Prostate gland (tissue), 2 donors: ENCODE measurements around the gene ALG3. TPM values are rescaled to one million over a fixed set of nuclear protein-coding genes. Genes with fewer than 3 reads are reported as not detected.
A peak's percentile ranks its signal among the peaks of the same experiment; 100 is the strongest.

Experiments used
- DNase-seq: peaks from one replicate; pipeline ENCODE4 v3.0.0-alpha.2; 2019; ENCODE audit warnings: low spot score
- H3K27ac ChIP-seq, 2 donors: fragments of 200-600 bp; sonication (generic); 2 replicates each; pipeline ENCODE4 v1.5.1; 2017 to 2019
- H3K27me3 ChIP-seq: fragments of 200-600 bp; sonication (generic); replicated peaks from 2 replicates; pipeline ENCODE4 v1.5.1; 2019; ENCODE audit not compliant: insufficient read depth
- H3K36me3 ChIP-seq, 2 donors: fragments of 200-600 bp; sonication (generic); 1 replicate in 1 of 2; 2 replicates in 1 of 2; pipeline versions ENCODE4 v1.5.1 to v1.8.1; 2017 to 2019
- H3K4me1 ChIP-seq: fragments of 200-600 bp; sonication (generic); replicated peaks from 2 replicates; pipeline ENCODE4 v1.5.1; 2019
- H3K4me3 ChIP-seq, 2 donors: fragments of 200-600 bp; sonication (generic); 2 replicates each; pipeline ENCODE4 v1.5.1; 2017 to 2019
- H3K9me3 ChIP-seq: fragments of 200-600 bp; sonication (generic); 2 replicates; pipeline ENCODE4 v1.5.1; 2017
- POLR2A ChIP-seq: fragments of 450-650 bp; IDR thresholded peaks from one replicate; pipeline ENCODE4 v1.6.1; 2016; ENCODE audit warnings: antibody characterized with exemption, mild to moderate bottlenecking
- POLR2AphosphoS5 ChIP-seq: sonication (generic); formaldehyde crosslinking; IDR thresholded peaks from one replicate; pipeline ENCODE4 v1.6.1; 2017; ENCODE audit warnings: antibody characterized with exemption
- WGBS: methylation state at CpG from one replicate; pipeline ENCODE4 v1.1.5; 2018; 5-methylcytosine and 5-hydroxymethylcytosine counted together
- intact Hi-C: fragments of 100-400 bp; cut with DNase I; formaldehyde crosslinking; loops from one replicate; pipeline ENCODE4 v1.14.2; 2022
- total RNA-seq, 2 donors: library from RNA; depleted of rRNA; stranded (reverse); fragments of >200 nt; gene quantifications; one replicate each; pipeline ENCODE4 v1.1.0, GENCODE V29; 2016
- TF ChIP-seq, protein P1 (sequence below), 4 experiments: fragments of 200-600 bp in 2 of 4; fragments of 450-650 bp in 2 of 4; sonication (generic) in 2 of 4; IDR thresholded peaks; 1 replicate in 3 of 4; 2 replicates in 1 of 4; pipeline ENCODE4 v1.5.1; 2016 to 2019; ENCODE audit warnings: antibody characterized with exemption in 4 of 4, mild to moderate bottlenecking in 2 of 4, moderate library complexity in 2 of 4

ALG3 gene
- total RNA-seq, 2 donors from 2014 or later: 78.4 to 79.4 TPM

DNA sequence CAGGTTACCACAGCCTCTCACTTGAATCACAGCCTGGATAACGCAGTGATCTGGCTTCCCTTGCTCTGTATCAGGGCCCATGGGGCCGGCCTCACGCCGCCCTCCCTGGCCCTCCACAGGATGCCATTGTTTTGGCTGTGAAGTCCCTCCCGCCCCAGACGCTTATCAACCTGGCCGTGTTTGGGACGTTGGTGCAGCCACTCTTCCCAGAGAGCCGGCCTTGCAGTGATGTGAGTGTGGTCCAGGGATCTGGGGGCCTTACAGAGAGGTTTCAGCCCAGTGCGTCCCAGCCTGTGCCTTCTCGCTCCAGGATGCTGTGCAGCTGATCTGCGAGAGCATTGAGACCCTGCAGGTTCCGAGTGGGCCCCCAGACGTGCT, 12.7 kb downstream of the ALG3 start:
- no peaks in the 10 kb centered on the region for H3K9me3 ChIP-seq
- intact Hi-C loops: no loop called here

DNA sequence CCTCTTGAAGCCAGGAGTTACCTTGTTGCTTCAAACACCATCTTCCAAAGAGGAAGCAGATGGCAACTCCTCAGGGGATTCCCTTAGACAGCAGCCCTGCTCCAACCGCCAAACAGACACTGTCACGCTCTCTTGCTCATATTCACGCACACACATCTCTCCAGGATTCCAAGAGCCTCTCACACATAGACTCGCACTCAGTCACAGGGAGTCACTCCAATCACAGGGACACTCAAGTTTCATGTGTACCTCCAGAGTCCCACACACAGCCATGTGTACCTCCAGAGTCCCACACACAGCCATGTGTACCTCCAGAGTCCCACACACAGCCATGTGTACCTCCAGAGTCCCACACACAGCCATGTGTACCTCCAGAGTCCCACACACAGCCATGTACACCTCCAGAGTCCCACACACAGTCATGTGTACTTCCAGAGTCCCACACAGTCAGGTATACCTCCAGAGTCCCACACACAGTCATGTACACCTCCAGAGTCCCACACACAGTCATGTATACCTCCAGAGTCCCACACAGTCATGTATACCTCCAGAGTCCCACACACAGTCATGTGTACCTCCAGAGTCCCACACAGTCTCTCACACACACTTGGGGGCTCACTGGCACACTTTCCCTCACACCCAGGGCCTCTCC, 13.3 kb downstream of the ALG3 start:
- no peaks in the 10 kb centered on the region for H3K27me3 ChIP-seq

More for the DNA sequence above, 12.7 kb downstream of the ALG3 start:
- Histone ChIP-seq H3K36me3 (no peaks in the 10 kb centered on the region), H3K4me1 (no peaks in the 10 kb centered on the region), H3K27ac (no peak overlapping the region), H3K27me3 (no peaks in the 10 kb centered on the region), H3K4me3 (no peak overlapping the region)
- 48% methylated on average over 13 of the region's 14 CpGs for WGBS
- TF ChIP-seq POLR2AphosphoS5 (no peak), POLR2A (no peak)
- TF ChIP-seq, protein P1, sequence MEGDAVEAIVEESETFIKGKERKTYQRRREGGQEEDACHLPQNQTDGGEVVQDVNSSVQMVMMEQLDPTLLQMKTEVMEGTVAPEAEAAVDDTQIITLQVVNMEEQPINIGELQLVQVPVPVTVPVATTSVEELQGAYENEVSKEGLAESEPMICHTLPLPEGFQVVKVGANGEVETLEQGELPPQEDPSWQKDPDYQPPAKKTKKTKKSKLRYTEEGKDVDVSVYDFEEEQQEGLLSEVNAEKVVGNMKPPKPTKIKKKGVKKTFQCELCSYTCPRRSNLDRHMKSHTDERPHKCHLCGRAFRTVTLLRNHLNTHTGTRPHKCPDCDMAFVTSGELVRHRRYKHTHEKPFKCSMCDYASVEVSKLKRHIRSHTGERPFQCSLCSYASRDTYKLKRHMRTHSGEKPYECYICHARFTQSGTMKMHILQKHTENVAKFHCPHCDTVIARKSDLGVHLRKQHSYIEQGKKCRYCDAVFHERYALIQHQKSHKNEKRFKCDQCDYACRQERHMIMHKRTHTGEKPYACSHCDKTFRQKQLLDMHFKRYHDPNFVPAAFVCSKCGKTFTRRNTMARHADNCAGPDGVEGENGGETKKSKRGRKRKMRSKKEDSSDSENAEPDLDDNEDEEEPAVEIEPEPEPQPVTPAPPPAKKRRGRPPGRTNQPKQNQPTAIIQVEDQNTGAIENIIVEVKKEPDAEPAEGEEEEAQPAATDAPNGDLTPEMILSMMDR (IDR thresholded peaks at IDR 0.05): no peak
- no peak for DNase-seq

DNA sequence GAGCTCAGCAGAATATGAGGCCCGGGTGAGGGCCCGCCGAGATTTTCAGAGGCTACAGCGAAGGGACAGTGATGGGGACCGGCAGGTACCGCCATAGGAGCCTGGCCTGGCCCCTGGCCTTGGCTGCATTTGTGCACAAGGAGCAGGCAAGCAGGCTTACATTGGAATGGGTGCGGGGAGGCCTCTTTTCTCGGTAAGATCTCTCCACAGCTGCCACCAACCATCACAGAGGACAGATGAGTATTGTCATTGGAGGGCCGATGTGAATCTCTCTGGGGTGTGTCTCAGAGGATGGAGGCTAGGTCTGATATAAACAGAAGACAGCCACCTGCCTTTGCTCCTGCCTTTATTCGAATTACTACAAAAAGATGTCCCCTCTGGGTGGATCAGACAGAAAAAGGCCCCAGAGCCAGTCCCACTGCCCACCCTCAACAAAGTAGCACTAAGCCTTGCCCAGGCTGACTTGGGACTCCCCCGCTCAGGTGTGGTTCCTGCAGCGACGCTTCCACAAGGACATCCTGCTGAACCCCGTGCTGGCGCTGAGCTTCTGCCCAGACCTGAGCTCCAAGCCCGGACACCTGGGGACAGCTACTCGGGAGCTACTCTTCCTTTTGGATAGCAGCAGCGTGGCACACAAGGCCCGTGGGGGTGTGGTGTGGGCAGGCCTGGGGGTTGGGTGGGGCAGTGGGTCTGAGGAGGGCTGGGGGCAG, 13.9 kb downstream of the ALG3 start:
- intact Hi-C loops: no loop called here
- 87% methylated on average over 18 of the region's 19 CpGs for WGBS
- no peaks in the 10 kb centered on the region for H3K36me3 ChIP-seq
- H3K4me1 ChIP-seq: peaks cover 7% of the 10 kb centered on the region
- TF ChIP-seq, protein P1 (IDR thresholded peaks at IDR 0.05): no peak
- TF ChIP-seq POLR2A: no peak
- TF ChIP-seq POLR2AphosphoS5: no peak
- no peaks in the 10 kb centered on the region for H3K9me3 ChIP-seq
- no peaks in the 10 kb centered on the region for H3K27me3 ChIP-seq
- H3K27ac ChIP-seq: no peak overlapping the region
- no peak overlapping the region for H3K4me3 ChIP-seq
- no peak for DNase-seq

More for the DNA sequence above, 13.3 kb downstream of the ALG3 start:
- Histone ChIP-seq H3K9me3 (no peaks in the 10 kb centered on the region), H3K4me3 (no peak overlapping the region), H3K27ac (no peak overlapping the region), H3K4me1 (no peaks in the 10 kb centered on the region), H3K36me3 (no peaks in the 10 kb centered on the region)
- 96% methylated on average over 4 of the region's 4 CpGs for WGBS
- intact Hi-C loops: no loop called here
- no peak for DNase-seq
- TF ChIP-seq POLR2A (no peak), POLR2AphosphoS5 (no peak)
- TF ChIP-seq, protein P1 (IDR thresholded peaks at IDR 0.05): no peak

DNA sequence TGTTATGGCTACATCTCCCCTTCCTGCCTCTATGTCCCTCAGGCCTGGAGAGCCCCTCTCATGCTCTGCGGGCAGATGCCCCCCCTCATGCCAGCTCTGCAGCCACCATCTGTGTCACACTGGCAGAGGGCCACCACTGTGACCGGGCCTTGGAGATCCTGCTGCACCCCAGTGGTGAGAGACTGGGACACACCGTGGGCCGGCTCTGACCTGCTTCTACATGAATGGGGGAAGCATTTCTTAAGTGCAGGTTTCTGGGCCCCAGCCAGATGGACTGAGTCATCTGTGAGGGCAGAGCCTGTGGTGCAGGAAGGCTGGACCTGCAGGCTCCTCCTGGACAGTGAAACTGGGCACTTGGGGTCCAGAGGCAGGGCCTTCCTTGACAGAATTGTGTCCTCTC, 14.5 kb downstream of the ALG3 start:
- intact Hi-C loops: no loop called here
- Histone ChIP-seq H3K4me3 (no peak overlapping the region), H3K9me3 (no peaks in the 10 kb centered on the region), H3K27ac (no peak overlapping the region), H3K36me3 (no peaks in the 10 kb centered on the region), H3K27me3 (no peaks in the 10 kb centered on the region), H3K4me1 (peaks cover 9% of the 10 kb centered on the region)
- 15% methylated on average over 4 of the region's 4 CpGs for WGBS
- DNase-seq: peak; percentile 44
- TF ChIP-seq, protein P1 (IDR thresholded peaks at IDR 0.05): peak in 1 of 4 experiments; percentile 50
- TF ChIP-seq POLR2A: no peak
- TF ChIP-seq POLR2AphosphoS5: peak; percentile 30
